ENCODE measurements around the gene SKA1. TPM values are rescaled to one million over a fixed set of nuclear protein-coding genes. Genes with fewer than 3 reads are reported as not detected.
"Not testable (repeated sequence)": the region's sequence is repeated elsewhere in the genome, so short reads cannot be mapped to it uniquely, and the experiment has no call there.

SKA1 gene
- total RNA-seq, 1 donor from 2014 or later = 23.9 TPM

DNA sequence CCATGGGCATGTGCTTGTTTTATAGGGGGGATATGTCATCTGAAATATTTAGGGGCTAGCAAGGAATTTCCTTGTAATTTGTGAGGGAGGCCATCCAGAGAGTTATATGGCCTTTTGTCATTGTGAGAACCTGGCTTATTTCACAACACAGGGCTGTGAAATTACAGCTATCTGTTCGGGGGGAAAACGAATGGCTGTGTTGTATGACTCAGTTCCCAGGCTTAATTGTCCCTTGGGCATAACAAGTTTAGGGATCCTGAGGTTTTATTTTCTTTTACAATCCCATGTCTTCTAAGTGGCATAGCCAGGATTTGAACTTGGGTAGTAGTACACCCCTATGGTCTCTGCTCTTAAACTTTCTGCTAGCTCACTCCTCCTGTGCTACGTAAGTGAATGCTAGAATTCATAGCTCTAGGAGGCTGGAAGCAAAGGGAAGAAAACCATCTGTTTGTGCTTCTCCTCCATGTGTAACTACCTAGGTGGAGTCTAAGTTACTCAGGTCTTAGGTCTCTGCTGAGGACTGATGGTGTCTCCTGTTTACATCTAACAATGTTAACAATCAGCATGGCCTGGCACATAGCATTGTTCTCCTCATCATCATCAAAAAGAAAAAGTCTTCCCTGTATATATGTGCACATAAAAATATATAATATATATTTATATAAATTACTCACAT is 53.8 kb downstream of the SKA1 start:
- TF ChIP-seq, protein P1, sequence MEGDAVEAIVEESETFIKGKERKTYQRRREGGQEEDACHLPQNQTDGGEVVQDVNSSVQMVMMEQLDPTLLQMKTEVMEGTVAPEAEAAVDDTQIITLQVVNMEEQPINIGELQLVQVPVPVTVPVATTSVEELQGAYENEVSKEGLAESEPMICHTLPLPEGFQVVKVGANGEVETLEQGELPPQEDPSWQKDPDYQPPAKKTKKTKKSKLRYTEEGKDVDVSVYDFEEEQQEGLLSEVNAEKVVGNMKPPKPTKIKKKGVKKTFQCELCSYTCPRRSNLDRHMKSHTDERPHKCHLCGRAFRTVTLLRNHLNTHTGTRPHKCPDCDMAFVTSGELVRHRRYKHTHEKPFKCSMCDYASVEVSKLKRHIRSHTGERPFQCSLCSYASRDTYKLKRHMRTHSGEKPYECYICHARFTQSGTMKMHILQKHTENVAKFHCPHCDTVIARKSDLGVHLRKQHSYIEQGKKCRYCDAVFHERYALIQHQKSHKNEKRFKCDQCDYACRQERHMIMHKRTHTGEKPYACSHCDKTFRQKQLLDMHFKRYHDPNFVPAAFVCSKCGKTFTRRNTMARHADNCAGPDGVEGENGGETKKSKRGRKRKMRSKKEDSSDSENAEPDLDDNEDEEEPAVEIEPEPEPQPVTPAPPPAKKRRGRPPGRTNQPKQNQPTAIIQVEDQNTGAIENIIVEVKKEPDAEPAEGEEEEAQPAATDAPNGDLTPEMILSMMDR (conservative IDR thresholded peaks at IDR 0.05; ENCODE audit: low read depth, low read length) = no peak
- no peak for DNase-seq (ENCODE audit: low read depth)

DNA sequence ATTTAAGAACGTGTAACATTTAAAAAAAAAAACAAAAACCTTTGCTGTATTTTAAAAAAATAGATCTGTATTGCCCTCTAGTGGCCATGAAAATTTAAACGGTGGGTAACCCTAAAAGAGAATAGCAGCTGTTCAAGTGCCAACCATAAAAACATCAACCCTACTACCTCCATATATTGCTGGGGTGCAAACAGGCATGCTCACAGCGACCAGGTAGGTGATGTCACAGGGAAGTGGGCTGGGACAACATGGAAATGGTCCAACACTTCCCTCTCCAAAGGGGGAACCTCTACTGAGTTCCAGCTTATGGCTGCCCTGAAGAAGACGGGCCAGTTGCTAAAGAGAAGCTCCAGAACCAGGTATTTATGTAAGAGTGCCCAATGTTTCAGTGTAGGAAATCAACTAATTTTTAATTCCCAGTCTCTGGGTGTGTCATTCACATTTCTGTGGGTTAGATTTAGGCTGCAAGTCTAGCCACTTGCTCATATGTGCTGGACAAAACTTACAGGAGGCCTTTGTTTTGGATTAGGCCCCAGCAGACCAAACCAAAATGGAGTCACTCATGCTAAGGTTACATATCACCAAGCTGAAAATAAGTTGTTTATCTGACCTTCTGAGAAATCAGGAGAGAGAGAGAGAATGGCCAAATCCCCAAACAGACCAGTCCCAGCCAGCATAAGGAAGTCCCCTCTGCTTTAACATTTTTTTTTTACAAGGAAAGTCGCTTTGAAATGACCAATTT is 54.5 kb downstream of the SKA1 start:
- no peak for DNase-seq (ENCODE audit: low read depth)
- TF ChIP-seq, protein P1 (conservative IDR thresholded peaks at IDR 0.05; ENCODE audit: low read depth, low read length) = peak; percentile 52
- no peak overlapping the region for H3K4me3 ChIP-seq (ENCODE audit: low read depth, low read length)

More for the DNA sequence above, 53.8 kb downstream of the SKA1 start:
- no peak overlapping the region for H3K4me3 ChIP-seq (ENCODE audit: low read depth, low read length)

DNA sequence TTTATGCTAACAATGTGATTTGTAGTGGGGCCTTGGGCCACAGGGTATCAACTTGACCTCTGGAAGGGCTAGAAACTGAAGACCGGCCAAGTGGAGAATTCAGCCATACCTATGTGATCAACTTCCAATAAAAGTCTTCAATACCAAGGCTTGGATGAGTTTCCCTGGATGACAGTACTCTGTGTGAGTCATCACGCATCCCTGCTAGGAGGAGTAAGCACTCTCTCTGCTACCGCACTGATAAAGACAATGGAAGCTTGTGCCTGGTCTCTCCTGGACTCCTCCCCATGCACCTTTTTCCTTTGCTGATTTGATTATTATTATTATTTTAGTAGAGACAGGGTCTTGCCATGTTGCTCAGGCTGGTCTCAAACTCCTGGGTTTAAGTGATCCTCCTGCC is 58.1 kb downstream of the SKA1 start:
- TF ChIP-seq, protein P1 (conservative IDR thresholded peaks at IDR 0.05; ENCODE audit: low read depth, low read length) = no peak
- no peak for DNase-seq (ENCODE audit: low read depth)

DNA sequence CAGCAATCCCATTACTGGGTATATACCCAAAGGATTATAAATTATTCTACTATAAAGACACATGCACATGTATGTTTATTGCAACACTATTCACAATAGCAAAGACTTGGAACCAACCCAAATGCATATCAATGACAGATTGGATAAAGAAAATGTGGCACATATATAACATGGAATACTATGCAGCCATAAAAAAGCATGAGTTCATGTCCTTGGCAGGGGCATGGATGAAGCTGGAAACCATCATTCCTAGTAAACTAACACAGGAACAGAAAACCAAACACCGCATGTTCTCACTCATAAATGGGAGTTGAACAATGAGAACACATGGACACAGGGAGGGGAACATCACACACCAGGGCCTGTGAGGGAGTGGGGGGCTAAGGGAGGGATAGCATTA is 61.9 kb downstream of the SKA1 start:
- not testable (repeated sequence) for DNase-seq (ENCODE audit: low read depth)

More for the DNA sequence above, 58.1 kb downstream of the SKA1 start:
- H3K4me3 ChIP-seq (ENCODE audit: low read depth, low read length) = no peak overlapping the region

DNA sequence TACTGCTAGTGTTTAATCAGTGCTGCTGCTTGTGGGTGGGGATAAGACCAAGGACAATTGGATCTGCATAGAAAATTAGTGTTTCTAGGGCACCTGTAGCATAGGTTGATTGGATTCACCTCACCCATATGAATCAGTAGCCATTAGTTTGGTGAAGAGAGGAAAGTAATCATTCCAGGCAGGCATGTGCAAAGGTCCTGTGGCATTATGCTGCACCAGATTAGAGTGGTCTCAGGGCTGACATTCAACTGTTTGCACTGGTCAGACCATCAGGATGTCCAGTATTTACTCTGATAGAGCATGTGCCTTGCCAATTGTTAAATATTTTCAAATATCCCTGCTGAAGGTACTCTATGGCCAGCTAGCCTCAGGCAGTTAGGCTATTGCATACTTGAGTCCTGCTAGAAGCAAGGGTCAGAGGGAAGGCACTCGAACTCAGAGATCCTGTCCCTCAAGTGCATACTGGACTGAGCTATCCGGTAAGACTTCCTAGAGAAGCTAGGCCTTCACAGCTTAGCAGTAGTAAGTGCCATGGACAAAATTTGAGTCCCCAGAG is 64.7 kb downstream of the SKA1 start:
- TF ChIP-seq, protein P1 (conservative IDR thresholded peaks at IDR 0.05; ENCODE audit: low read depth, low read length) = no peak
- H3K4me3 ChIP-seq (ENCODE audit: low read depth, low read length) = no peak overlapping the region
- no peak for DNase-seq (ENCODE audit: low read depth)

More for the DNA sequence above, 61.9 kb downstream of the SKA1 start:
- H3K4me3 ChIP-seq (ENCODE audit: low read depth, low read length) = not testable (repeated sequence)

DNA sequence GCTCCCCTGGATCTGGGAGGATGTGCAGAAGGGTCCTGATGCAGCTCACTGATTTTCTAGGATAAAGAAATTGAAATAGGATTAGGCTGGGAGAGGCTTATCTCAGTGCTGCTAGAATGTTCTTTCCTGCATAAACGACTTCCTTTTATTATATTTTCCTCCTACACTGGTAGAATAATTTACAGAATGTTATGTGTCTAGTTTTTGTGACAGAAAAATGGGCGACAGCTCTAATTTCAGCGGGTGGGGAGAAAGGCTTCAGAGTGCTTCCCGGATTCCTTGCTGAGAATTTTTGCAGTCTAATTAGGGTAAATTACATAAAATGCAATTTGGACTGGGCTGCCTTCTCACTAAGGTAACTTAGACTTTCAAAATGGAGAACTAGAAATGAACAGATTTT is 66.2 kb downstream of the SKA1 start:
- no peak for DNase-seq (ENCODE audit: low read depth)
- H3K4me3 ChIP-seq (ENCODE audit: low read depth, low read length) = no peak overlapping the region
- TF ChIP-seq, protein P1 (conservative IDR thresholded peaks at IDR 0.05; ENCODE audit: low read depth, low read length) = no peak

DNA sequence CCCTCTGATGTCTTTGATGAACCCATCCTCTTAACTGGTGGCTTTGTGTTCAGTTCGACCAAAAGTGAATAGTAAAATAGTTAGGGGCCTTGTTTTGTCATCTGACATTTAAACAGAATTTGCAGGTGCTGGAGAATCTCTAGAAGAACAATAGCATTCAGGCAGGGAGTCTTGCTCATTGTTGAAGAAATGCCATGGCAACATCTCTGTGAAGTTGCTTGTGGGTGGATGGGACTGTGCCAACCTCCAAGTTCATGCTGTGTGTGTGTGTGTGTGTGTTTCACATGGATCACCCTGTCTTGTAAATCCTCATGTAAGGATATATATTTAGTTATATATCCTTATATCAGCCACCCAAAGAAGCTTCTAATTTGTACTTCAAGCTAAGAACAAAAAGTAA is 66.7 kb downstream of the SKA1 start:
- no peak for DNase-seq (ENCODE audit: low read depth)
- TF ChIP-seq, protein P1 (conservative IDR thresholded peaks at IDR 0.05; ENCODE audit: low read depth, low read length) = no peak
- H3K4me3 ChIP-seq (ENCODE audit: low read depth, low read length) = no peak overlapping the region

Data from epithelial cell of proximal tubule (primary cell).